ENCODE data around the gene CETN1.

The CETN1 gene

GRCh38 chr18:565562-566061 lies 14.6 kb upstream of the CETN1 start:
- Histone ChIP-seq H3K4me1 (ENCODE audit: insufficient read depth, low read length) (no peaks in the 10 kb centered on the region), H3K9ac (ENCODE audit: low read depth, low read length) (no peak overlapping the region), H3K27me3 (ENCODE audit: insufficient read depth, low read length, poor library complexity) (peaks cover 13% of the 10 kb centered on the region), H3K4me2 (ENCODE audit: insufficient read depth, low read length) (no peak overlapping the region), H3K36me3 (ENCODE audit: insufficient read depth, low read length) (no peaks in the 10 kb centered on the region), H2AFZ (ENCODE audit: low read depth, low read length) (no peak overlapping the region), H3K79me2 (ENCODE audit: insufficient read depth, low read length) (no peaks in the 10 kb centered on the region), H3K4me3 (ENCODE audit: low read depth in 1 of 2, low read length in 2 of 2) (no peak overlapping the region), H4K20me1 (ENCODE audit: insufficient read depth, low read length) (no peaks in the 10 kb centered on the region), H3K27ac (ENCODE audit: low read length) (no peak overlapping the region), H3K9me3 (ENCODE audit: insufficient read depth, low read length, severe bottlenecking) (no peaks in the 10 kb centered on the region)
- ATAC-seq (ENCODE audit: insufficient read depth, low read depth) (no peak), DNase-seq (no peak)
- TF ChIP-seq EZH2 (IDR thresholded peaks at IDR 0.05; ENCODE audit: borderline replicate concordance, low read depth, low read length, severe bottlenecking), result no peak
- TF ChIP-seq, protein P1, sequence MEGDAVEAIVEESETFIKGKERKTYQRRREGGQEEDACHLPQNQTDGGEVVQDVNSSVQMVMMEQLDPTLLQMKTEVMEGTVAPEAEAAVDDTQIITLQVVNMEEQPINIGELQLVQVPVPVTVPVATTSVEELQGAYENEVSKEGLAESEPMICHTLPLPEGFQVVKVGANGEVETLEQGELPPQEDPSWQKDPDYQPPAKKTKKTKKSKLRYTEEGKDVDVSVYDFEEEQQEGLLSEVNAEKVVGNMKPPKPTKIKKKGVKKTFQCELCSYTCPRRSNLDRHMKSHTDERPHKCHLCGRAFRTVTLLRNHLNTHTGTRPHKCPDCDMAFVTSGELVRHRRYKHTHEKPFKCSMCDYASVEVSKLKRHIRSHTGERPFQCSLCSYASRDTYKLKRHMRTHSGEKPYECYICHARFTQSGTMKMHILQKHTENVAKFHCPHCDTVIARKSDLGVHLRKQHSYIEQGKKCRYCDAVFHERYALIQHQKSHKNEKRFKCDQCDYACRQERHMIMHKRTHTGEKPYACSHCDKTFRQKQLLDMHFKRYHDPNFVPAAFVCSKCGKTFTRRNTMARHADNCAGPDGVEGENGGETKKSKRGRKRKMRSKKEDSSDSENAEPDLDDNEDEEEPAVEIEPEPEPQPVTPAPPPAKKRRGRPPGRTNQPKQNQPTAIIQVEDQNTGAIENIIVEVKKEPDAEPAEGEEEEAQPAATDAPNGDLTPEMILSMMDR (IDR thresholded peaks at IDR 0.05; ENCODE audit: borderline replicate concordance, extremely low read depth, low read length, poor library complexity, severe bottlenecking), result no peak

DNA sequence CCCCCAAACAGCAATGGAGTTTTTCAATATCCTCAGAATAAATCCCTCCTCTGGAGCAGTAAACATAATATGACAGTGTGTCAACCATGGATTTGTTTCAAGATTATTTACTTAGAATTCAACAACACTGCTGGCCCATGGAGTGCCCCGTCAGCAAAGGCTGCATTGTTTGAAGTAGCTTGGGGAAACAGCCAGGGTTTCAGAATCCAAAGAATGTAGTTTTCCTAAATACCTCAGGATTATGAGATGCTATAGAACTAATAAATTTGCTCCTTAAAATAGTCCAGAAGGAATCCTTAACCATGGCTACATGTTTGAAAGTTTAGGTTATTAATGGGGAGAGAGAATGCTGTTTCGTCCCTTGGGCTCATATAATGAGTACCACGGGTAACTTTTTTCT lies 13.1 kb upstream of the CETN1 start:
- TF ChIP-seq EZH2 (IDR thresholded peaks at IDR 0.05; ENCODE audit: borderline replicate concordance, low read depth, low read length, severe bottlenecking), result no peak
- TF ChIP-seq, protein P1 (IDR thresholded peaks at IDR 0.05; ENCODE audit: borderline replicate concordance, extremely low read depth, low read length, poor library complexity, severe bottlenecking), result no peak
- Histone ChIP-seq H3K4me1 (ENCODE audit: insufficient read depth, low read length) (no peaks in the 10 kb centered on the region), H2AFZ (ENCODE audit: low read depth, low read length) (no peak overlapping the region), H3K27ac (ENCODE audit: low read length) (no peak overlapping the region), H3K4me3 (ENCODE audit: low read depth in 1 of 2, low read length in 2 of 2) (no peak overlapping the region), H3K36me3 (ENCODE audit: insufficient read depth, low read length) (no peaks in the 10 kb centered on the region), H3K4me2 (ENCODE audit: insufficient read depth, low read length) (no peak overlapping the region), H3K9me3 (ENCODE audit: insufficient read depth, low read length, severe bottlenecking) (no peaks in the 10 kb centered on the region), H3K27me3 (ENCODE audit: insufficient read depth, low read length, poor library complexity) (peaks cover 15% of the 10 kb centered on the region), H3K79me2 (ENCODE audit: insufficient read depth, low read length) (no peaks in the 10 kb centered on the region), H4K20me1 (ENCODE audit: insufficient read depth, low read length) (no peaks in the 10 kb centered on the region), H3K9ac (ENCODE audit: low read depth, low read length) (no peak overlapping the region)
- ATAC-seq (ENCODE audit: insufficient read depth, low read depth), result no peak
- no peak for DNase-seq

GRCh38 chr18:568731-569130 lies 11.4 kb upstream of the CETN1 start:
- no peak for TF ChIP-seq EZH2 (IDR thresholded peaks at IDR 0.05; ENCODE audit: borderline replicate concordance, low read depth, low read length, severe bottlenecking)
- TF ChIP-seq, protein P1 (IDR thresholded peaks at IDR 0.05; ENCODE audit: borderline replicate concordance, extremely low read depth, low read length, poor library complexity, severe bottlenecking), result no peak
- Histone ChIP-seq H3K36me3 (ENCODE audit: insufficient read depth, low read length) (no peaks in the 10 kb centered on the region), H3K4me2 (ENCODE audit: insufficient read depth, low read length) (no peak overlapping the region), H3K4me1 (ENCODE audit: insufficient read depth, low read length) (no peaks in the 10 kb centered on the region), H3K27ac (ENCODE audit: low read length) (no peak overlapping the region), H4K20me1 (ENCODE audit: insufficient read depth, low read length) (no peaks in the 10 kb centered on the region), H3K4me3 (ENCODE audit: low read depth in 1 of 2, low read length in 2 of 2) (no peak overlapping the region), H3K9ac (ENCODE audit: low read depth, low read length) (no peak overlapping the region), H3K79me2 (ENCODE audit: insufficient read depth, low read length) (no peaks in the 10 kb centered on the region), H3K27me3 (ENCODE audit: insufficient read depth, low read length, poor library complexity) (peaks cover 22% of the 10 kb centered on the region), H2AFZ (ENCODE audit: low read depth, low read length) (no peak overlapping the region), H3K9me3 (ENCODE audit: insufficient read depth, low read length, severe bottlenecking) (no peaks in the 10 kb centered on the region)
- no peak for DNase-seq
- ATAC-seq (ENCODE audit: insufficient read depth, low read depth), result no peak

DNA sequence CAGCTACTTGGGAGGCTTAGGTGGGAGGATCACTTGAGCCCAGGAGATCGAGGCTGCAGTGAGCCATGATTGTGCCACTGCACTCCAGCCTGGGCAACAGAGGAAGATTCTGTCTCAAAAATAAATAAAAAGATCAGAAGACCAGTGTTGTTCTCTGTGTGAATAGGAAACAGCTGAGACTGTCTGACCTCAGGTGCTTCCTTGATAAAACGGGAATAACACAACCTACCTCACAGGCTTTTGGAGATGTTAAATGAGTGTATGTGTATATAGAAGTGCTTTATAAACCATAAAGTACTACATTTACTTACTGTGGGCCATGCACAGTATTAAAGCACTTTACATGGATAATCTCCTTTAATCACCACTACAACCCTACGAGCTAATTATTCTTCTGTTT lies 9.9 kb upstream of the CETN1 start:
- DNase-seq (no peak), ATAC-seq (ENCODE audit: insufficient read depth, low read depth) (no peak)
- Histone ChIP-seq H3K79me2 (ENCODE audit: insufficient read depth, low read length) (no peaks in the 10 kb centered on the region), H3K4me1 (ENCODE audit: insufficient read depth, low read length) (no peaks in the 10 kb centered on the region), H3K36me3 (ENCODE audit: insufficient read depth, low read length) (no peaks in the 10 kb centered on the region), H3K27me3 (ENCODE audit: insufficient read depth, low read length, poor library complexity) (peaks cover 25% of the 10 kb centered on the region), H4K20me1 (ENCODE audit: insufficient read depth, low read length) (no peaks in the 10 kb centered on the region), H3K27ac (ENCODE audit: low read length) (no peak overlapping the region), H3K9ac (ENCODE audit: low read depth, low read length) (no peak overlapping the region), H3K4me2 (ENCODE audit: insufficient read depth, low read length) (no peak overlapping the region), H3K4me3 (ENCODE audit: low read depth in 1 of 2, low read length in 2 of 2) (no peak overlapping the region), H3K9me3 (ENCODE audit: insufficient read depth, low read length, severe bottlenecking) (no peaks in the 10 kb centered on the region), H2AFZ (ENCODE audit: low read depth, low read length) (no peak overlapping the region)
- TF ChIP-seq, protein P1 (IDR thresholded peaks at IDR 0.05; ENCODE audit: borderline replicate concordance, extremely low read depth, low read length, poor library complexity, severe bottlenecking), result no peak
- TF ChIP-seq EZH2 (IDR thresholded peaks at IDR 0.05; ENCODE audit: borderline replicate concordance, low read depth, low read length, severe bottlenecking), result no peak
